Stimulated activated CD4-positive, alpha-beta T cell treated with anti-CD3 and anti-CD28 coated beads, Interleukin-4, amount 100 ng/mL, for 24 hours (primary cell): ENCODE data around the gene TMEM147.
A peak's percentile ranks its signal among the peaks of the same experiment; 100 is the strongest.

Experiments
- DNase-seq: peaks from one replicate; pipeline ENCODE4 v3.0.0-alpha.2; 2020

The TMEM147 gene

GRCh38 chr19:35521124-35521743 lies 24.2 kb upstream of the TMEM147 start:
- DNase-seq: no peak

DNA sequence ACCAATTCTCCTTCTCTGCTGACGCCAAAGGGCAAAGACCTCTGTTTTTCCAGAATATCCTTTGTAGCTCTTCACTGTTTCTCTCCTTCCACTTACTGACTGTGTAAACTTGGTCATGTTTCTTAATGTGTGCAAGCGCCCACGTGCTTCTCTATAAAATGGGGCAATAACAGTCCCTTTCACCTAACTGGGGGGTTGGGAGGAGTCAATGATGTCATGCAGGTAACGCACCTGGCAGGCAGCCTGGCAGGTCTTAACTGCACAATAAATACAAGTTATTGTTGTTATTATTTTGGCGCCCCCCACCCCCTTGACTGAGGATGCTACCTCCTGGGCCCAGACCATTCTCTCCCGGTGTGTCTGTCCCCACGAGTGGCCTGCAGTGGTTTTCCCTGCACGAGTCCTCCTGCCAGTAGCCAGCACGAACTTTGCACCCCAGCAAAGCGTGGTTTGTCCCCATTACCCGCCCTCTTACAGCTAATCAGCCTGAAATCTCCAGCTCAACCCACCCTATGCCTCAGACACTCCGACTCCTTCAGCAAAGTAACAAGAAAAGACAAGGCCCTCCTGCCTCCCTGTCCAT lies 22.6 kb upstream of the TMEM147 start:
- no peak for DNase-seq

GRCh38 chr19:35524181-35524837 lies 21.1 kb upstream of the TMEM147 start:
- no peak for DNase-seq

DNA sequence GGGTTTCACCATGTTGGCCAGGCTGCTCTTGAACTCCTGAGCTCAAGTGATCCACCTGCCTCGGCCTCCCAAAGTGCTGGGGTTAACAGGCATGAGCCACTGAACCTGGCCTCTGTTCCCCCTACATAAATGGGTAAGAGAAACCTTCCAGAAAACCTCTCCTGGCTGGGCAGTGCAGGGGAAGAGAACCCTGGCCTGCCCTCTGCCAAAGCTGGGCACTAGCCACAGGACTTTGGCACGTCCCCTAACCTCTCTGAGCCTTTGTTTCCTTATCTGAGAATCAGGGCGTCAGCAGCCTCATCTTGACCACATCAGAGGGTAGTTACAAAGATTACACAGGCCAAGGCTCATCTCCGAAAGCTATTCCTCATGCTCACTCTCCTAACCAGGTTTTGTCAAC lies 19.6 kb upstream of the TMEM147 start:
- no peak for DNase-seq

GRCh38 chr19:35528218-35529038 lies 17.0 kb upstream of the TMEM147 start, which contains the start of gene SBSN:
Gene SBSN (minus strand): TSS chr19:35528311. CDS start chr19:35528281, 30 bp downstream.
- DNase-seq: no peak

DNA sequence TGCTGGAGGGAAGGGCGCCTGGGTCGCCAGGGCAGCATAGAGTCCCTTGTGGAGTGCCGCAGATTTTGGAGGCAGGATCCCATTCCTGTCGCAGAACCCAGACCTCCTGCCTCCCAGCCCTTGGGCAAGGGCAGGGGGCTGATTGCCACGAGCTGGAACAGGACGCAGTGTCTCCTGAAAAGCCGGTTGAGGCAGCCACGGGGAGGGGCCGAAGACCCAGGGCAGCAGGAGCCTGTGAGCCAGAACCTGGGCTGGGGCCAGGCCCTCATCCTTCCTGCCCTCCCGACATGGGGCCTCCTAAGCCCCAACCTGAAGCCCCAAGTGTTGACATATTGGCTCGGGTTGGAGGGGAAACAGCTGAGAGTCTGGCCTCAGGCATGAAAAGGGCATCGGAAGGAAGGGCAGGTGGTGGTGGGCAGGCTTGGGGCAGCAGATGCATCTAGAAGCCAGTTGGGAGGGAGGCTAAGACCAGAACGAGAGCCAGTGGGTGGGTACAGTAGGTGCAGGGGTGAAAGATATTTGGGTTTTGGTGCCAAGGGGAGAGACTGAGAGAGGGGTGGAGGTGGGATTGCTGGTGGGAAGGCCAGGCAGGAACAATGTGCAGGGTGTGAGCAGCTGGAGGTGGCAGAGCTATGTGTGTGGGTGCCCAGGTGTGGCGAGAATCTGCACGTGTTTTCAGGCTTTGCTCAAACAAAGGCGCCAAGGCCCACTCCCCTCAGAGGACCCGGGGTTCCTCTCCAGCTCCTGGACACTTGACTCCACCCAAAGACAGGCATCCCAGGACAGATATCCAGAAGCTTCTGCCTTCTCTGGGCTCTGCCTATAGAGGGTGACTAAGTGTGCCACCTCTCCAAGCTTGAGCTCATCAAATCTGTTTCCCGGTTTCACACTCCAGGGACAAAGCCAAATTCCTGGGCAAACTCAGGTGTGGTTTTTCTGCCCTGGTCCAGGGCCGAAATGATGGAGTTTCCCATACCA lies 15.9 kb upstream of the TMEM147 start:
- DNase-seq: no peak

DNA sequence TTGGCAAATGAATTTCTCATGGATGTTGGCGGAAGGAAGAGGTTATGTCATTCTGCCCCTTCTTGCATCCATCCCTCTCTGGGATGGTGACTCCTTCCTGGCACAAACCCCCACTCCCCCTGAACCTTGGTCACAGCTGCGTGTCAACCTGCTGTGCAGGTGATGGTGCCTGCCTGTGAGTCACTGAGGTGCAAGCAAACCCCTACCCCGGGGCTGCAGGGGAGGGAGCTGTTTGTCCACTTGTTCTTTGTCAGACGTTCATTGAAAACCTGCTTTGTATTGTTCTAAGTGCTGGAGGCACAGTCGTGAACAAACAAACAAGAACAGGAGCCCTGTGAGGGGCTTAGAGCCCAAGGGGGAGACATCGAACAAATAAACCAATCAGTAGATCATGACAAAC lies 14.1 kb upstream of the TMEM147 start:
- DNase-seq: no peak

- no peak for DNase-seq
Measured at GRCh38 chr19:35533201-35533821, 12.1 kb upstream of the TMEM147 start, which contains the start of gene GAPDHS. Gene GAPDHS (plus strand): TSS chr19:35533456. CDS start chr19:35533528, 72 bp downstream.

- DNase-seq: no peak
Measured at GRCh38 chr19:35533822-35534392, 11.5 kb upstream of the TMEM147 start.

DNA sequence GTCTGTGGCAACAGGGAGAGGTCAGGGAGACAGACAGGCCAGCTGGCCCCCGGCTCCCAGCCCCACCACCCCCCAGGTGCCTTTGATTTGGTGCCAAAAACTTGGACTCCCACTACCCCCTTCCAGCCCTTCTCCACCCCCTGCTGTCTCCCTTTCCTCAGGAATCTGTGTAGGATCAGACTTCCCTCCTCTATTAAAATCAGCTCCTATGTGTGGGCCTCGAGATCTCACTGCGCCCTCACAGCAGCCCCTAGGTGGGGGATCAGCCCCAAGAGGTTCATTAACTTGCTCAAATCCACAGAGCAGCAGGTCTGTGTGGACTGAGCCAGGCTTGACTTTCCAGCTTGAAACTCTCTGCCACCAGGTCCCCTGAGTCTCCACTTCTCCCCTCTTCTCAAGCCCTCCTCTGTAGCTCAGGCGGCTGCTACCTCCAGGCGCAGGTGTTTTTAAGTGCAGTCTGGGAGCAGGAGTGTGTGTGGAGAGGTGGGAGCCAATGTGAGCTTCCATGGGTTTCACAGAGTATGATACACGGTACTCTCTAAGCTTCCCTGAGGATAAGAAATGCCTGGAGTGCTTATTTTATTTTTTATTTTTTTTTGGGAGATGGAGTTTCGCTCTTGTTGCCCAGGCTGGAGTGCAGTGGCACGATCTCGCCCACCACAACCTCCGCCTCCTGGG lies 10.5 kb upstream of the TMEM147 start:
- DNase-seq: no peak

DNA sequence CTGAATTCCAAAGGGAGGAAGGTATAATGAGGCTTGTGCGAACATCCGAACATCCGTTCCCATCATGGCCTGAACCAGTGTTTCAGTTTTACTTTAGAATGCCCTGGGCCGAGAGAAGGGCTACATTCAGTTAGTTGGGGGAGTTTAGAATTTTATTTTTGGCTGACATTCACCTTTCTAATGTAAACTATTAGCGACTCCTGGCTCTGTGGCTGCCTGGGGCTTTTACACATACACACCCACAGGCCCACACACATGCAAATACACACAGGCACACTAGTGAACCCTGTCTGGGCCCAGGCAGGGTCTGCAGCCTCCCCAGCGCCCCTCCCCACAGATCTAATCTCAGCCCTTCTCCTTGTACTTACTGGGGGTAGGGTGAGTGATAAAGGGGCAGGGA lies 6.1 kb upstream of the TMEM147 start:
- no peak for DNase-seq

DNA sequence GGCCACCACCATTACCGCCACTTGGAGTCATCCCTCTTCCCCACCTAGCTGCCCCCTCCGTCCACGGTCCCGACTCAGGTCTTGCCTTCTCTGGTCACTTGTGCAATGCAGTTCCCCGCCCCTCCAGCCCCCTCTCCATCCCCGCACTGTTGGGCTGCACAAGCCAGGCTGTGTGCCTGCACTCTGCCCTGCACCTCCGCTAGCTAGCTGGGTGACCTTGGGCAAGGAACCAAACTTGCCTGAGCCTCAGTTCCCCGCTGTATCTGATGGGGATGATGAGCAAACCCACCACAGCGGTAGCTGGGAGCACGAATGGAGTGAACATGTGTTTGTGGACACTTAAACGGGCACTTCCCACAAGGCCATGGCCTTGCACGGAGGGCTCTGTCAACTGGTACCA lies 5.6 kb upstream of the TMEM147 start:
- DNase-seq: no peak

DNA sequence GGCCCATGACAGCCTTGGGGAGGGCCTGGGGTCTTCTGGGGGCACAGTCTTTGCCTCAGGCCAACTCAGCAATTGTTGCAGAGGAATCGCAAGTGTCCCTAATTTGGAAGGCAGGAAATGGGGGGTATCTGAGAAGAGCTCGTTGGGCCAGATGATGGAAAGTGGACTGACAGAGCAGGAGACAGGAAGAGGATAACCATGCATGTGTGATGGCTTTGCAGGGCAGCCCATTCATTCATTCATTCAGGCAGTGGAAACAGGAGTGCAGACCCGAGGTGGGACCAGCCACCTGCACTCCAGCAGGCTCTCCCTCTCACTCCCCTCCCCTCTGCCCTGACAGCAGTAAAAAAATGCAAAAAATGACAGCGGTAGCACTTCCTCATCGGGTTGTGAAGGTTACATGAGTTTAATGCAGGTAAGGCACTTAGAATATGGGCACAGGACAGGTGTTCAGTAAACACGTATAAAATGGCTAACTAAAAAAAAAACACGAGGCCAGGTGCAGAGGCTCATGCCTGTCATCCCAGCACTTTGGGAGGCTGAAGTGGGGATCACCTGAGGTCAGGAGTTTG lies 5.0 kb upstream of the TMEM147 start:
- DNase-seq: no peak

GRCh38 chr19:35542209-35542608 lies 3.2 kb upstream of the TMEM147 start:
- DNase-seq: no peak

DNA sequence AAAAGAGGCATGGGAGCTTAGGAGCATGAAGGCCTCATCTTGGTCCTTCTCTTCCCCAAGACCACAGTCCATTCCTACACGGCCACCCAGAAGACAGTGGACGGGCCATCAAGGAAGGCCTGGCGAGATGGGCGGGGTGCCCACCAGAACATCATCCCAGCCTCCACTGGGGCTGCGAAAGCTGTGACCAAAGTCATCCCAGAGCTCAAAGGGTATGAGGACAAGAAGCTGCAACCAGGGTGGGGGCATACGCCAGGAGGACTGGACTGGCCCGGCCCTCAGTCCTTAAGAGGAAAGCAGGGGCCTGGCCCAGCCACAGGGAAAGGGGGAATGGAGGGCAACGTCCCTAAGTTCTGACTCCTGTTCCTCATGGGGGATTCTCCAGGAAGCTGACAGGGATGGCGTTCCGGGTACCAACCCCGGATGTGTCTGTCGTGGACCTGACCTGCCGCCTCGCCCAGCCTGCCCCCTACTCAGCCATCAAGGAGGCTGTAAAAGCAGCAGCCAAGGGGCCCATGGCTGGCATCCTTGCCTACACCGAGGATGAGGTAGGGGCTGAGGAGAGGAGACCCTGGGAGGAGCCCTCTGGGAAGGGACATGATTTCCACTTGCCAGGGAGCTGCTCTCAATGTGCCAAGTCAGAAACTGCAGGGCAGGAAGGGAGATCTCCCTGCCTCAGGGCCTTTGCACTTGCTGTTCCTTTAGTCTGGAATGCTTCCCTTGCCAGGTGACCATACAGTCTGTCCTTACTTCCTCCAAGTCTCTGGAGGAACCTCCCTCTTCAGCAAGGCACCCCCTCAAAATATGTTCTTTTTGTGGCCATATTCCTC lies 1.9 kb upstream of the TMEM147 start:
- no peak for DNase-seq

- no peak for DNase-seq
Measured at GRCh38 chr19:35544110-35544802, 1.2 kb upstream of the TMEM147 start.

DNA sequence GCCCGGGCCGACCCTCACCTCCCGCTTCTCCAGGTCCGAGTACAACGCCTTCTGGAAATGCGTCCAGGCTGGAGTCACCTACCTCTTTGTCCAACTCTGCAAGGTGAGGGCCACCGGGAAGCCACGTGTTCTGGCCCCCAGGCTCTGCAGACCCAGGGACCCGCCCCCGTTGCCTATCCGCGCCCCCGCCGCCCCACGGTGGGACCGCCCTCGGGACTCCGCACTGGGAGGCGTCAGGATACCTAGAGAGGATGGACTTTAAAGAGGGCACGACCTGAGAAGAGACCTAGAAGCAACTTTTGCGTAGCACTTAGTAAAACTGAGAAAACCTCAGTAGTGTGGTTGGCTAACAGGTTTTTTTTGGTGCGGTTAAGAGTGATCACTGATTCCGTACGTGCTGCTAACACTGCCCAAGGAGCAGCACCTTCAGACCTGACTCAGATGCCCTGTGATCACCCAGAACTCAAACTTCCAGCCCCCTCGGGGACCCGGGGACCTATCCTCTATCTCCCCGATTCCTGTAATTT lies 492 bp downstream of the TMEM147 start:
- peak; percentile 67 for DNase-seq

DNA sequence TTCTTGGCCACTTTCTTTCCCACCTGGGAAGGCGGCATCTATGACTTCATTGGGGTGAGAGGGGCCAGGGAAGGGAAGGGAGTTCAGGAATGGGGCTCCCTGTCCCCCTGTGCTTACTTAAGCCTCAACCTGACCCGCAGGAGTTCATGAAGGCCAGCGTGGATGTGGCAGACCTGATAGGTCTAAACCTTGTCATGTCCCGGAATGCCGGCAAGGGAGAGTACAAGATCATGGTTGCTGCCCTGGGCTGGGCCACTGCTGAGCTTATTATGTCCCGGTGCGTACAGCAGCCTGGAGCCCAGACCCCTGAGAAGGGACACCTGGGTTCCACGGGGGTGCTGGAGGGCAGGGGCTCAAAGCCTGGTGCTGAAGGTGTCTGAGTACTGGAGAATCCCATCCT lies 1.1 kb downstream of the TMEM147 start:
- DNase-seq: no peak
